ENCODE data around the gene POFUT2.

The POFUT2 gene

GRCh38 chr21:45246386-45247320 lies 41.0 kb downstream of the POFUT2 start:
- no peak for DNase-seq

DNA sequence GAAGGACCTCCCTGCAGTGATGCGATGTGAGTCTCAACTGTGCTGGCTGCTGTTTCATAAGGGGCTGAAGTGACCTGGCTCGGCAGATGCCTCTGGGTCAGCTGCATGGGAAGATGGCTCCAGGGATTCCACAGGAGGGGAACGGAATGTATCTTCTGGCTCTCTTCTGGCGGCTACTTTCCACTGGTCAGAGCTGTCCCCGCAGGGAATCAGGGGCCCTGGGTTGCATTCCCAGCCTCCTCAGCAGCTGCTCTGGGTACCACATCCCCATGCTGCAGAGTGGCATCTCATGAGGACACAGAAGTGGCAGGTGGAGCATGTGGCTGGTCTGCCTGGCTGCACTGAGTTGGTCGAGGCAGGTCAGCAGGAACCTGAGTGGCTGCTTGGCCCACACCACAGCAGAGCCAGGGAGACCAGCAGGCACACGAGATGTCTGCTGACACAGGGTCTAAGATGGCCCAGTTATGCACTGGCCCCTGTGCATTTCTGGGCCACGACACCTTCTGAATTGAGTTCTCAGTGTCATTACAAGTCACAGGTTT lies 42.8 kb downstream of the POFUT2 start:
- no peak for DNase-seq

- DNase-seq = no peak
Measured at GRCh38 chr21:45243603-45244002, 44.1 kb downstream of the POFUT2 start.

DNA sequence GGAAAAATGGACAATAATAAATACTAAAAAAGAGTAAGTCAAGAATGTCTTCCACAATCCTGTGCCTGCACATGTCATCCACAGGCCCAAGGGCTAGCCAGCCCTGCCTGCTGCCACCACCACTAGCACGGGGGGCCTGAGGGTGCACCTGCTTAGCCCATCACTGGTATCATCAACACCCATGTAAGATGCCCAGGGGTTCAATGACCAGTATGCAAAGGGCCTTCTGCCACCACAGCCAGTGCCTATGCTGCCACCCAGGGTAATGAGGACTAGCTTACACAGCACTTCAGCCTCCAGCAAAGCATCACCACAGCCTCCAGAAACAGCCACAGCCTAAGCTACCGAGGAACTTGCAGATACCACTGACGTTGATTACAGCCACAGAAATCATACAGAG lies 46.3 kb downstream of the POFUT2 start:
- DNase-seq = no peak

- no peak for DNase-seq
Measured at GRCh38 chr21:45237401-45237800, 50.3 kb downstream of the POFUT2 start.

- DNase-seq = no peak
Measured at GRCh38 chr21:45236481-45236880, 51.2 kb downstream of the POFUT2 start.

GRCh38 chr21:45235488-45235887 lies 52.2 kb downstream of the POFUT2 start:
- no peak for DNase-seq

DNA sequence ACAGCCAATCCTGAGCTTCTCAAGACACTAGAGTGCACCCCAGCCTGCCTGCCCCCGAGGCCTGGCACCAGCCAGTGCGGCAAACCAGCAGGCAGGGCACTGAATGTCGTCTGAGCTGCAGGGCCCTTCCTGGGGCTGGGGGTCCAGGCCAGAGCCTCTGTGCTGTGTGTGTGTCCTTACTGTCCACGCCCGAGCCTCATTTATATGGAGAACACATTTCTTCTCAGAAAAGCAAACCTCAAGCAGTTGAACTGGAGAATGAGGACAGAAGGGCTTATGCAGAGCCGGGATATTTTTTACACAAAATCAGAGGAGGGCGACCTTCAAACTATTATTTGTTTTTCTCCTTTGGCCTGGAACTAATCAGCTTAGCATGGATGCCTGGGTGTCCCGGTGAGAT lies 52.7 kb downstream of the POFUT2 start:
- DNase-seq = no peak

DNA sequence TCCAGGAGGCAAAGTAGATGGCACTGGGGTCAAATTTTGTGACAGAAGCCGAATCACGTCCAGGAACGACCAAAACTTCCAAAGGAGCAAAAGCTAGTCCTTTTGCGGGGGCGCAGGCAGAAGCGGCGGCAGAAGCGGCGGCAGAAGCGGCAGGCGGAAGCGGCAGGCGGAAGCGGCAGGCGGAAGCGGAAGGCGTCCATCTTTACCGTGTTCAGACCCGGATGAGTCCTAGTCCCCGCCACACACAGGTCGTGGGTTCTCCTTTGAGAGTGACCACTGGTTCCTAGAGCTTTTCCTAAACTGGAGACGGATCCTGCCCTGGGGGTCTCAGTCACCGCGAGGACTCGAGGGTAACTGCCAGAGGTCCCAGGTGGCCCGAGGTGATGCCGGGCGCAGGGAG lies 53.6 kb downstream of the POFUT2 start:
- no peak for DNase-seq

- no peak for DNase-seq
Measured at GRCh38 chr21:45231705-45232104, 56.0 kb downstream of the POFUT2 start.

GRCh38 chr21:45228656-45229240 lies 58.9 kb downstream of the POFUT2 start:
- DNase-seq = no peak

DNA sequence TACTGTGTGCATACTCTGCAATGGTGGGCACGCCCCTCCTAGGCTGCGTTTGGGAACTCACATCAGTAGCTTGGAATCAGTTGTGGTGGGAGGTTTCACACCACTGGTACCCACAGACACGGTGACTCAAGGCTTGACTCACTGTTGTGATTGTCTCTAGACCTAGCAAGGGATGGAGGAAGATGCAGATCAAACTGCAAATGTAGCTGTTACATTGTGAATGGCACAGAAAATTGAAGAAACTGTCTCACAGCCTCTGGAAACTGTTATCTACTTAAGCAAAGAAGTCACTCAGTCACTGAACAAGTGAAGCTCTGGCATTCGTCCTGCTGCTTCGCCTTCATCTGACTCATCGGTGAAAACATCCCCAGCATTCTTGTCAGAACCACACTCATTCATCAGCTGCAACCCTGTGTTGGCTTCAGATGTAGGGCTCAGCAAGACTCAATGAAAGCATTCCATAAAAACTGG lies 59.5 kb downstream of the POFUT2 start:
- no peak for DNase-seq

DNA sequence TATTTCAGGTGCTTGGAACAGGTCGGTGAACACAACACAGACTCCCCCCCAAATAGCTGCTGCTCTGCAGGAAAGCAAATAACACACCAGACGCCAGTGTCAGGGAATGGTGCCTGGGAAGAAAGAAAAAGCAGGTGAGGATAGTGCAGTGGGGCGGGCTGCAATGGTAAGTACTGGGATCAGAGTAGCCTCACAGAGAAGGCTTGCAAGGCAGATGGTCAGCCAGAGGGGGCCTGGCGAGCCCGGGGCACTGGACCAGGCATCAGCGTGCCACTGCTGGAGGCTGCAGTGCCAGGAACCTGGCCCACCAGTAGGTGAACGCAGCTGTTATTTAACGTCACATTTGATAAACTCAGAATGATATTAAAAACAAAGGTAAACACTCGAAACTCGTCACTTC lies 60.0 kb downstream of the POFUT2 start:
- DNase-seq = no peak

DNA sequence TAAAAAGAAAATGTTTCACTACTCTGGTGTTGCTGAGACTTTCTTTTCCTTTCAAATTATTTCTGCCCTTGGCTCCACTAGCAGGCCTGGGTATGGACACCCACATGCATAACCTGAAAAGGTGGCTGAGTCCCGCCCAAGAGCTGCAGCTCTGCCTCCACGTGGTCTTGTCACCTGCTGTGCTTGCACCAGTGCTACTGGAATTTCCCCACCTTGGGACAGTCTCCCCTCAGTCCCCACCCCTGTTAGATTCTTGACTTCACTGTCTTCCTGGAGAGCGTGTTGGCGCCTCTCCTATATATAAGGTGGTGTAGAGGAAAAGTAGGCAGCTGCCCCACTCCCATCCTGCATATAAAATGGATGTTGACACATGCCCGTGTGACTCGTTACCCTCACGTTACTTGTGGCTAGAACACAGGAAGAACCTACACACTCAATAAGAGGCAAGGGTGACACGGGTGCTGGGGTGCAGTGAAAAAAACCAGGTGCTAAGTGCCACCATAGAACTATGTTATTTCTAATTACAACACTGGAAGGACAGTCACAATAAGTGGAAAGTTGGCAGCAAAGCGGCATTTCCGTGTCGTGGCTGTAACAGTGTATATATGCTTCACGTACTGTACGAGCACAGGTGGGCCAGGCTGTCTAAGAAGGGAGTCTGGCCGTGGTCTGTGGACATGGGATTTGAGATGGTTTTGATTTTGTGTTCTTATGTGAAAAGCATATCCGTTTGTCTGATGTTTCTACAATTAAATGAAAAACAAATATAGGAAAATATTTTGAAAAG lies 61.0 kb downstream of the POFUT2 start:
- no peak for DNase-seq

- DNase-seq = no peak
Measured at GRCh38 chr21:45225741-45226327, 61.9 kb downstream of the POFUT2 start.

DNA sequence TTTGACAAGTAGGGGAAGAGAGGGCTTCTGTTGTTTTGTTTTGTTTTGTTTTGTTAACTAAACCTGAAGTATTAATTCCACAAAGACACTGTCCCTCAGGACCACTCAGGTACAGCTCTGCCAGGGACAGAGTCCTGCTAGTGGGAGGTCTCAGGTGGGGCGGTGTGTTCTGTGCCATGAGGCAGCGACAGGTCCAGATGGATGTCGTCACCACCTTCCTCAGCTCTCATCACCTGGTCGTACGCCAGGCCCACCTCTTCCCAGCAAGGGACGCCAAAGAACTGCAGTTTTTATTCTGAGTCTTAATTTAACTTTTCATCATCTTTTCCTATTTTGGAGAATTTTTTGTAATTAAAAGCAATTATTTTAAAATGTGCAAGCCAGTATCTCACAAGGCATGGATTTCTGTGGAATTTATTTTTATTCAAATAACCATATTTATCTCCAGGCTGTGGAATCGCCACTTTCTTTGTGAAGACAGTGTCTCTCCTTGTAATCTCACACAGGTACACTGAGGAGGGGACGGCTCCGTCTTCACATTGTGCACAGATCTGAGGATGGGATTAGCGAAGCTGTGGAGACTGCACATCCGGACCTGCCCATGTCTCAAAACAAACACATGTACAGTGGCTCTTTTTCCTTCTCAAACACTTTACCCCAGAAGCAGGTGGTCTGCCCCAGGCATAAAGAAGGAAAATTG lies 62.5 kb downstream of the POFUT2 start:
- no peak for DNase-seq

- no peak for DNase-seq
Measured at GRCh38 chr21:45224189-45224938, 63.3 kb downstream of the POFUT2 start.

GRCh38 chr21:45223236-45224185 lies 64.2 kb downstream of the POFUT2 start:
- DNase-seq = no peak

- no peak for DNase-seq
Measured at GRCh38 chr21:45222001-45222400, 65.7 kb downstream of the POFUT2 start.
